Karpas-422 (cell line): Measurements from ENCODE around the gene NPTN. TPM values are rescaled to one million over a fixed set of nuclear protein-coding genes. Genes with fewer than 3 reads are reported as not detected.

Experiments used
- DNase-seq: peaks from one replicate; pipeline ENCODE4 v3.0.0-alpha.2; 2015
- H2AFZ ChIP-seq: fragments of 200-600 bp; sonication (generic); 2 replicates; pipeline ENCODE4 v1.6.1; 2014; ENCODE audit warnings: antibody characterized with exemption, low read length, mixed read lengths
- H3K27ac ChIP-seq: fragments of 200-600 bp; sonication (generic); 2 replicates; pipeline ENCODE4 v1.5.1; 2014; ENCODE audit warnings: mild to moderate bottlenecking, low read length, moderate library complexity
- H3K27me3 ChIP-seq: fragments of 200-600 bp; sonication (generic); 2 replicates; pipeline ENCODE4 v1.6.1; 2014; ENCODE audit warnings: low read length, mixed read lengths
- H3K36me3 ChIP-seq: fragments of 200-600 bp; sonication (generic); 2 replicates; pipeline ENCODE4 v1.6.1; 2014; ENCODE audit warnings: low read length, mixed read lengths; ENCODE audit not compliant: insufficient read depth
- H3K4me1 ChIP-seq: fragments of 200-600 bp; sonication (generic); 2 replicates; pipeline ENCODE4 v1.6.1; 2014; ENCODE audit warnings: mild to moderate bottlenecking, low read length, mixed read lengths
- H3K4me2 ChIP-seq: fragments of 200-600 bp; sonication (generic); 2 replicates; pipeline ENCODE4 v1.6.1; 2014; ENCODE audit warnings: low read length, low read depth, mild to moderate bottlenecking; ENCODE audit not compliant: poor library complexity, severe bottlenecking
- H3K4me3 ChIP-seq: fragments of 200-600 bp; sonication (generic); 2 replicates; pipeline ENCODE4 v1.5.1; 2014; ENCODE audit warnings: mild to moderate bottlenecking, antibody characterized with exemption, low read length, mixed read lengths
- H3K79me2 ChIP-seq: fragments of 200-600 bp; sonication (generic); 2 replicates; pipeline ENCODE4 v1.6.1; 2014; ENCODE audit warnings: mild to moderate bottlenecking, low read length, mixed read lengths
- H3K9ac ChIP-seq: fragments of 200-600 bp; sonication (generic); 2 replicates; pipeline ENCODE4 v1.6.0; 2014; ENCODE audit warnings: low read length
- H3K9me2 ChIP-seq: fragments of 200-600 bp; sonication (generic), shearing (Covaris generic); replicated peaks from 2 replicates; pipeline ENCODE4 v1.6.0; 2014; ENCODE audit warnings: mild to moderate bottlenecking, low read length, moderate library complexity; ENCODE audit not compliant: insufficient read depth
- H3K9me3 ChIP-seq: fragments of 300-700, 200-600 bp; sonication (generic); 2 replicates; pipeline ENCODE4 v1.6.1; 2014; ENCODE audit warnings: low read length, mixed read lengths
- H4K20me1 ChIP-seq: fragments of 200-600 bp; sonication (generic); 2 replicates; pipeline ENCODE4 v1.6.1; 2014; ENCODE audit warnings: mild to moderate bottlenecking, antibody characterized with exemption, low read length, low read depth; ENCODE audit not compliant: insufficient read depth
- total RNA-seq: library from RNA; depleted of rRNA; stranded (reverse); fragments of >200 nt; shearing (Covaris generic); gene quantifications from 2 replicates; pipeline ENCODE4 v1.2.3, GENCODE V29; 2014; ENCODE audit warnings: low replicate concordance

Gene NPTN
- total RNA-seq, 1 experiment from 2014 or later, result 53.6 TPM

GRCh38 chr15:73594109-73594508 lies 39.1 kb downstream of the NPTN start:
- no peak for DNase-seq
- Histone ChIP-seq H3K27me3 (no peaks in the 10 kb centered on the region), H3K36me3 (no peaks in the 10 kb centered on the region), H3K9me3 (no peaks in the 10 kb centered on the region), H2AFZ (no peak overlapping the region), H3K9ac (no peak overlapping the region), H3K27ac (no peak overlapping the region), H3K4me1 (peaks cover 26% of the 10 kb centered on the region), H3K9me2 (no peaks in the 10 kb centered on the region), H3K4me3 (no peak overlapping the region), H4K20me1 (peaks cover 11% of the 10 kb centered on the region; the same call in 1 of the 2 replicates), H3K79me2 (peaks cover 90% of the 10 kb centered on the region), H3K4me2 (no peak overlapping the region)

- Histone ChIP-seq H3K79me2 (peaks cover 86% of the 10 kb centered on the region), H2AFZ (no peak overlapping the region), H4K20me1 (peaks cover 11% of the 10 kb centered on the region; the same call in 1 of the 2 replicates), H3K9me3 (no peaks in the 10 kb centered on the region), H3K4me2 (no peak overlapping the region), H3K9ac (no peak overlapping the region), H3K4me1 (peaks cover 22% of the 10 kb centered on the region), H3K27me3 (no peaks in the 10 kb centered on the region), H3K4me3 (no peak overlapping the region), H3K36me3 (no peaks in the 10 kb centered on the region), H3K9me2 (no peaks in the 10 kb centered on the region), H3K27ac (no peak overlapping the region)
- DNase-seq, result no peak
Measured at GRCh38 chr15:73593304-73594074, 39.7 kb downstream of the NPTN start.

GRCh38 chr15:73590263-73590662 lies 42.9 kb downstream of the NPTN start:
- no peaks in the 10 kb centered on the region for H3K4me1 ChIP-seq
- H3K27me3 ChIP-seq, result no peaks in the 10 kb centered on the region
- no peak overlapping the region for H2AFZ ChIP-seq
- no peak overlapping the region for H3K4me3 ChIP-seq
- H3K9me3 ChIP-seq, result no peaks in the 10 kb centered on the region
- no peaks in the 10 kb centered on the region for H4K20me1 ChIP-seq
- H3K9me2 ChIP-seq, result no peaks in the 10 kb centered on the region
- DNase-seq, result no peak
- H3K27ac ChIP-seq, result no peak overlapping the region
- H3K9ac ChIP-seq, result no peak overlapping the region
- H3K36me3 ChIP-seq, result 0 out of 2 replicates have a peak, but pooled peaks cover 8% of the 10 kb centered on the region
- peaks cover 58% of the 10 kb centered on the region for H3K79me2 ChIP-seq
- no peak overlapping the region for H3K4me2 ChIP-seq

- Histone ChIP-seq H4K20me1 (no peaks in the 10 kb centered on the region), H3K27ac (no peak overlapping the region), H3K9me2 (no peaks in the 10 kb centered on the region), H3K9ac (no peak overlapping the region), H3K27me3 (no peaks in the 10 kb centered on the region), H3K4me1 (no peaks in the 10 kb centered on the region), H3K4me2 (no peak overlapping the region), H2AFZ (no peak overlapping the region), H3K36me3 (0 out of 2 replicates have a peak, but pooled peaks cover 8% of the 10 kb centered on the region), H3K9me3 (no peaks in the 10 kb centered on the region), H3K4me3 (no peak overlapping the region), H3K79me2 (peaks cover 53% of the 10 kb centered on the region)
- no peak for DNase-seq
Measured at GRCh38 chr15:73589766-73590165, 43.4 kb downstream of the NPTN start.

- Histone ChIP-seq H4K20me1 (no peaks in the 10 kb centered on the region), H3K9me3 (no peaks in the 10 kb centered on the region), H3K4me1 (no peaks in the 10 kb centered on the region), H3K36me3 (peaks cover 12% of the 10 kb centered on the region; the same call in 1 of the 2 replicates), H3K9me2 (no peaks in the 10 kb centered on the region), H3K4me3 (no peak overlapping the region), H3K9ac (no peak overlapping the region), H3K27ac (no peak overlapping the region), H3K79me2 (peaks cover 16% of the 10 kb centered on the region), H3K4me2 (no peak overlapping the region), H3K27me3 (no peaks in the 10 kb centered on the region), H2AFZ (no peak overlapping the region)
- DNase-seq, result no peak
Measured at GRCh38 chr15:73585871-73586654, 47.1 kb downstream of the NPTN start.

- Histone ChIP-seq H3K27ac (no peak overlapping the region), H4K20me1 (no peaks in the 10 kb centered on the region), H3K9ac (no peak overlapping the region), H2AFZ (no peak overlapping the region), H3K4me2 (no peak overlapping the region), H3K79me2 (peaks cover 12% of the 10 kb centered on the region), H3K27me3 (no peaks in the 10 kb centered on the region), H3K9me2 (no peaks in the 10 kb centered on the region), H3K9me3 (no peaks in the 10 kb centered on the region), H3K4me1 (no peaks in the 10 kb centered on the region), H3K4me3 (no peak overlapping the region), H3K36me3 (peaks cover 12% of the 10 kb centered on the region; the same call in 1 of the 2 replicates)
- DNase-seq, result no peak
Measured at GRCh38 chr15:73584699-73585420, 48.3 kb downstream of the NPTN start.

- Histone ChIP-seq H3K79me2 (peaks cover 4% of the 10 kb centered on the region), H3K9me2 (no peaks in the 10 kb centered on the region)
Measured at GRCh38 chr15:73583544-73583943, 49.6 kb downstream of the NPTN start.

More at GRCh38 chr15:73583544-73583943, 49.6 kb downstream of the NPTN start:
- Histone ChIP-seq H2AFZ (no peak overlapping the region), H3K9me3 (no peaks in the 10 kb centered on the region), H3K4me3 (no peak overlapping the region), H3K4me2 (no peak overlapping the region), H4K20me1 (no peaks in the 10 kb centered on the region), H3K27ac (no peak overlapping the region), H3K36me3 (peaks cover 12% of the 10 kb centered on the region; the same call in 1 of the 2 replicates), H3K27me3 (no peaks in the 10 kb centered on the region), H3K9ac (no peak overlapping the region), H3K4me1 (no peaks in the 10 kb centered on the region)
- no peak for DNase-seq
